ENCODE data around the gene KLHDC8A.
"Not testable (repeated sequence)": the region's sequence is repeated elsewhere in the genome, so short reads cannot be mapped to it uniquely, and the experiment has no call there.

Gene KLHDC8A

DNA sequence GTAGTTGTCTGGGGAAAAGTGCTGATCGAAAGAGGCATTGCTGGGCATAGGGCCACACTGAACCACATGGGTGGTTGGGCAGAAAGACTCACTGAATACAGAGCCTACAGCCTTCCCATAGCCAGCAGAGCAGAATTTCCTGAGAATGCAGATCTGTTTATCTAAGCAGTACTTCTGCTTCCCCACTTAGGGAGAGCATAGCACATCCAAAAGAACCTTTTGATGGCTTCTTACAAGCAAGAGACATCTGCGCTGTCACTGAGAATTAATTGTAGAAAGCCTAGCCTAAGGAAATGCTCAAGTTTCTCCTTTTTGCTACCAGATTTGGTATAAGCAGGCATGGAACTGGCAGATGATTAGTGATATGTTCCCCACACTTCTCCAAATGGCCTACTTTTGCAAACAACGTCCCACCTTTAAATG, 13.0 kb upstream of the KLHDC8A start:
- Histone ChIP-seq H3K27ac (no peak overlapping the region), H3K27me3 (replicated peaks) (no peaks in the 10 kb centered on the region), H3K36me3 (replicated peaks) (no peaks in the 10 kb centered on the region), H3K4me3 (ENCODE audit: low read depth, low read length) (no peak overlapping the region)
- TF ChIP-seq CTCF (IDR thresholded peaks at IDR 0.05; ENCODE audit: low read depth, low read length, missing control alignments) = no peak
- no peak for DNase-seq
- in situ Hi-C loops (cut with HindIII; ENCODE audit: low pct_ligation_motif_present, low sequenced_read_pairs) = no loop called here

GRCh38 chr1:205368478-205368877, 11.8 kb upstream of the KLHDC8A start:
- DNase-seq = no peak
- no peak overlapping the region for H3K4me3 ChIP-seq (ENCODE audit: low read depth, low read length)
- H3K27me3 ChIP-seq (replicated peaks) = no peaks in the 10 kb centered on the region
- in situ Hi-C loops (cut with HindIII; ENCODE audit: low pct_ligation_motif_present, low sequenced_read_pairs) = no loop called here
- no peak for TF ChIP-seq CTCF (IDR thresholded peaks at IDR 0.05; ENCODE audit: low read depth, low read length, missing control alignments)
- no peaks in the 10 kb centered on the region for H3K36me3 ChIP-seq (replicated peaks)
- H3K27ac ChIP-seq = no peak overlapping the region

DNA sequence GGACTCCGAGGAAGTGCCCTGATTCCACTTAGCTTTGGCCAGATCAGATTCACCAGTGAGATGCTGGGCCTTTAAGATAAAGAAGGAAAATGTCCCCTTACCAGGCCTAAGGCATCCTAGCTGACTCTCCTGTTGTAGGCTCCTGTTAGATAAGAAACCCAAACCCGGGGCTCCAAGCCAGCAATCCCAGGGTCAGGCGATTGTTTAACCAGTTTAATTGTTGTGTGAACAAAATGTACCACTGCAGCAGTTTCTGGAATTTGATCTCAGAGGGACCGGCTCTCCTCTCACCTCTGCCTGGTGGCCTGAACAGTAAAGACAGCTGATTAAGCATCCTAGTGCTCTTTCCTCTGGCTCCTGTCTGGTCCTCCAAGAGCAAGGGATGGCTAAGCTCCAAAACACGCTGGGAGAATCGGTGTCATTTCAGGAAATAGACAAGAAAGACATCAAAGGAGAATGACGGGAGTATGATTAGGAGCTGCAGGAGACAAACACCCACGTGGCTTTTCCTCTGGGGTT, 9.3 kb upstream of the KLHDC8A start:
- no peak for DNase-seq
- no peak for TF ChIP-seq CTCF (IDR thresholded peaks at IDR 0.05; ENCODE audit: low read depth, low read length, missing control alignments)
- Histone ChIP-seq H3K4me3 (ENCODE audit: low read depth, low read length) (no peak overlapping the region), H3K27ac (no peak overlapping the region), H3K27me3 (replicated peaks) (no peaks in the 10 kb centered on the region), H3K36me3 (replicated peaks) (no peaks in the 10 kb centered on the region)
- in situ Hi-C loops (cut with HindIII; ENCODE audit: low pct_ligation_motif_present, low sequenced_read_pairs) = no loop called here

DNA sequence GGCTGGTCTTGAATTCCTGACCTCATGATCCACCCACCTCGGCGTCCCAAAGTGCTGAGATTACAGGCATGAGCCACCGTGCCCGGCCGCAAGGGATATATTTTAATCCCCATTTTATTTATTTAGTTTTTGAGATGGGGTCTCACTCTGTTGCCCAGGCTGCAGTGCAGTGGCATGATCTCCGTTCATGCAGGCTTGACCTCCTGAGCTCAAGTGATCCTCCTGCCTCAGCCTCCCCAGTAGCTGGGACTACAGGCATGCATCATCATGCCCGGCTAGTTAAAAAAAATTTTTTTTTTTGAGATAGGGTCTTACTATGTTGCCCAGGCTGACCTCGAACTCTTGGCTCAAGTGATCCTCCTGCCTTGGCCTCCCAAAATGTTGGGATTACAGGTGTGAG, 8.4 kb upstream of the KLHDC8A start:
- H3K27me3 ChIP-seq (replicated peaks); DNase-seq; H3K27ac ChIP-seq; H3K36me3 ChIP-seq (replicated peaks); H3K4me3 ChIP-seq (ENCODE audit: low read depth, low read length); in situ Hi-C loops (cut with HindIII; ENCODE audit: low pct_ligation_motif_present, low sequenced_read_pairs): not testable (repeated sequence)

GRCh38 chr1:205360891-205361290, 4.2 kb upstream of the KLHDC8A start:
- no peak for DNase-seq
- H3K36me3 ChIP-seq (replicated peaks) = no peaks in the 10 kb centered on the region
- H3K27ac ChIP-seq = no peak overlapping the region
- no peak for TF ChIP-seq CTCF (IDR thresholded peaks at IDR 0.05; ENCODE audit: low read depth, low read length, missing control alignments)
- in situ Hi-C loops (cut with HindIII; ENCODE audit: low pct_ligation_motif_present, low sequenced_read_pairs) = no loop called here
- H3K4me3 ChIP-seq (ENCODE audit: low read depth, low read length) = no peak overlapping the region
- H3K27me3 ChIP-seq (replicated peaks) = peaks cover 12% of the 10 kb centered on the region

DNA sequence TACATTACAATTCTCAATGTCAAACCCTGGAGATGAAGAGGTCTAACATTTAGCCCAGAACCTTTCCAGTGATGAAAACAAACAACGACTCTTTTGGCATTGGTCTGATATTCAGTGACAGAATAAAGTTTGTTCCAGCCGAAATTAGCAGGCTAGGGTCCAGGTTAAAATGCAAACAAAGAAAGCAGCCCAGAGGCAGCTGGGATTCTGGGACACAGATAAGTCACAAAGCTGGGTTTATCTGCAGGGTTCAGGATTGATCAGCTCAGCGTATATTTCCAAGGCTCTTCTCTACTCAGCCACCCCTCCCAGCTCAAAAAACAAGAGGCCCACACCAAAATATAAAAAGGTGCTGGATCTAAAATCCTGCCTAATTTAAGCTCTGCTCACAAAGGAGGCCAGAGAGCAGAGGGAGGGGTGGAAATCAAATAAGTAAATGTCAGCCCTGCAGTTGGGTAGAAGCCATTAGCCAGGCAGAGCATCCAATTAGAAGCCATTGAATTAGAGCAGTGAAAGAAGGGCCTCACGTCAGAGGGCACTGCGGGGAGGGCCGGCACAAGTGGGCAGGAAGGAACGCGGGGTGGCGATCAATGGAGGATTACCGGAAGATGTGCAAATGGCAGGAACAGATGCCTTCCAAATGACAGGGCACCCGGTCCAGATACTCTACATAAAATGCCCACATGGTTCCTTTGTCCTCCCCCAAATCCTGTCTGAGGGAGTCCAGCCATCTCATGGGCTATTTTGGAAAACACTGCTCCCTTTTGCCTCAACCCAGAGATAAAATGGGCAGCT, 3.2 kb upstream of the KLHDC8A start:
- TF ChIP-seq CTCF (IDR thresholded peaks at IDR 0.05; ENCODE audit: low read depth, low read length, missing control alignments) = no peak

More for the DNA sequence above, 3.2 kb upstream of the KLHDC8A start:
- H3K27ac ChIP-seq = no peak overlapping the region
- DNase-seq = no peak
- peaks cover 12% of the 10 kb centered on the region for H3K27me3 ChIP-seq (replicated peaks)
- no peak overlapping the region for H3K4me3 ChIP-seq (ENCODE audit: low read depth, low read length)
- no peaks in the 10 kb centered on the region for H3K36me3 ChIP-seq (replicated peaks)
- in situ Hi-C loops (cut with HindIII; ENCODE audit: low pct_ligation_motif_present, low sequenced_read_pairs) = no loop called here
